Glutamatergic neuron (in vitro differentiated cells): Measurements from ENCODE around the gene NOD1. TPM values are rescaled to one million over a fixed set of nuclear protein-coding genes. Genes with fewer than 3 reads are reported as not detected.
"Not testable (repeated sequence)": the region's sequence is repeated elsewhere in the genome, so short reads cannot be mapped to it uniquely, and the experiment has no call there.

Experiments used
- DNase-seq: peaks from one replicate; pipeline ENCODE4 v3.0.0; 2022
- H3K27ac Mint-ChIP-seq: one replicate; pipeline ENCODE4 v1.8.0; 2020; ENCODE audit warnings: mild to moderate bottlenecking, mixed read lengths, inconsistent platforms; ENCODE audit not compliant: unreplicated experiment
- H3K27me3 Mint-ChIP-seq: one replicate; pipeline ENCODE4 v1.8.0; 2020; ENCODE audit warnings: mild to moderate bottlenecking, moderate library complexity, mixed read lengths, inconsistent platforms; ENCODE audit not compliant: unreplicated experiment
- H3K36me3 Mint-ChIP-seq: one replicate; pipeline ENCODE4 v1.8.0; 2020; ENCODE audit warnings: mild to moderate bottlenecking, mixed read lengths, inconsistent platforms; ENCODE audit not compliant: unreplicated experiment
- H3K4me1 Mint-ChIP-seq: one replicate; pipeline ENCODE4 v1.8.0; 2020; ENCODE audit warnings: mild to moderate bottlenecking, low read depth, mixed read lengths, inconsistent platforms; ENCODE audit not compliant: unreplicated experiment
- H3K4me3 Mint-ChIP-seq: one replicate; pipeline ENCODE4 v1.8.0; 2020; ENCODE audit warnings: mild to moderate bottlenecking, mixed read lengths, inconsistent platforms; ENCODE audit not compliant: unreplicated experiment
- H3K9me3 Mint-ChIP-seq: one replicate; pipeline ENCODE4 v1.8.0; 2020; ENCODE audit warnings: mild to moderate bottlenecking, moderate library complexity, mixed read lengths, inconsistent platforms; ENCODE audit not compliant: unreplicated experiment
- CTCF ChIP-seq: fragments of 200-600 bp; sonication (generic); IDR thresholded peaks from one replicate; pipeline ENCODE4 v1.5.0; 2021; ENCODE audit not compliant: partially characterized antibody, unreplicated experiment
- total RNA-seq: library from RNA; stranded (reverse); fragmentation: NEBNext Ultra II Directional; extraction: Animal tissue kit (Norgen Biotek cat#: 25700); gene quantifications from one replicate; pipeline ENCODE4 v1.2.1, GENCODE V29; 2021; ENCODE audit not compliant: unreplicated experiment

The NOD1 gene
- total RNA-seq, 1 donor from 2014 or later = 9.3 TPM

GRCh38 chr7:30510124-30511075, 31.8 kb upstream of the NOD1 start:
- peak; percentile 86 for TF ChIP-seq CTCF
- H3K4me3 Mint-ChIP-seq = no peak overlapping the region
- no peaks in the 10 kb centered on the region for H3K27me3 Mint-ChIP-seq
- no peaks in the 10 kb centered on the region for H3K36me3 Mint-ChIP-seq
- no peak overlapping the region for H3K27ac Mint-ChIP-seq
- H3K4me1 Mint-ChIP-seq = peaks cover 2% of the 10 kb centered on the region
- peaks cover 5% of the 10 kb centered on the region for H3K9me3 Mint-ChIP-seq
- peak; percentile 27 for DNase-seq

- H3K9me3 Mint-ChIP-seq, H3K4me3 Mint-ChIP-seq, DNase-seq, H3K27ac Mint-ChIP-seq, H3K36me3 Mint-ChIP-seq, H3K27me3 Mint-ChIP-seq, H3K4me1 Mint-ChIP-seq: not testable (repeated sequence)
Measured at GRCh38 chr7:30509171-30509857, 30.7 kb upstream of the NOD1 start.

GRCh38 chr7:30507346-30507900, 28.8 kb upstream of the NOD1 start:
- H3K9me3 Mint-ChIP-seq, H3K27ac Mint-ChIP-seq, H3K27me3 Mint-ChIP-seq, H3K36me3 Mint-ChIP-seq, H3K4me3 Mint-ChIP-seq, DNase-seq: not testable (repeated sequence)
- peaks cover 12% of the 10 kb centered on the region for H3K4me1 Mint-ChIP-seq

- peak overlapping the region; percentile 86 for H3K4me3 Mint-ChIP-seq
- peaks cover 5% of the 10 kb centered on the region for H3K9me3 Mint-ChIP-seq
- H3K27ac Mint-ChIP-seq = no peak overlapping the region
- H3K36me3 Mint-ChIP-seq = no peaks in the 10 kb centered on the region
- H3K4me1 Mint-ChIP-seq = peaks cover 9% of the 10 kb centered on the region
- TF ChIP-seq CTCF = no peak
- H3K27me3 Mint-ChIP-seq = no peaks in the 10 kb centered on the region
- no peak for DNase-seq
Measured at GRCh38 chr7:30505174-30505697, 26.7 kb upstream of the NOD1 start.

- H3K4me1 Mint-ChIP-seq = peaks cover 9% of the 10 kb centered on the region
- TF ChIP-seq CTCF = no peak
- H3K9me3 Mint-ChIP-seq = peaks cover 5% of the 10 kb centered on the region
- DNase-seq = peak; percentile 98
- H3K27ac Mint-ChIP-seq = peak within 1 kb of the TSS; percentile 59
- no peaks in the 10 kb centered on the region for H3K27me3 Mint-ChIP-seq
- H3K4me3 Mint-ChIP-seq = peak within 1 kb of the TSS; percentile 86
- no peaks in the 10 kb centered on the region for H3K36me3 Mint-ChIP-seq
Measured at GRCh38 chr7:30504301-30505173, 26.0 kb upstream of the NOD1 start, which contains the start of gene GGCT. GGCT (minus strand) TSS chr7:30504829; CDS start chr7:30504709, 120 bp downstream.
